Measurements from ENCODE around the gene ALDOA.

GRCh38 chr16:30096105-30096861, 30.7 kb downstream of the ALDOA start, which contains the start of gene YPEL3:
- TF ChIP-seq CTCF (IDR thresholded peaks at IDR 0.05) (no peak), POLR2A (IDR thresholded peaks at IDR 0.05) (peak; percentile 89)
